ENCODE results near the gene TP73.

TP73 gene

GRCh38 chr1:3674100-3675094, 22.1 kb downstream of the TP73 start:
- intact Hi-C loops (cut with DNase I; ENCODE audit: low total_unique reads), result no loop called here
- peaks cover 0 to under 1% (median 0%) of the 10 kb centered on the region in 4 donors for H3K4me1 ChIP-seq
- TF ChIP-seq CTCF (IDR thresholded peaks at IDR 0.05), result no peak
- no peak for DNase-seq
- H3K9me3 ChIP-seq, result no peaks in the 10 kb centered on the region
- H3K4me3 ChIP-seq, result no peak overlapping the region
- peaks cover 0 to 65% of the 10 kb centered on the region in 2 donors for H3K27me3 ChIP-seq
- no peak overlapping the region for H3K27ac ChIP-seq
- no peaks in the 10 kb centered on the region for H3K36me3 ChIP-seq

- H3K27ac ChIP-seq, result no peak overlapping the region
- no peaks in the 10 kb centered on the region for H3K9me3 ChIP-seq
- no peaks in the 10 kb centered on the region for H3K36me3 ChIP-seq
- H3K4me3 ChIP-seq, result no peak overlapping the region
- no peak for DNase-seq
- H3K27me3 ChIP-seq, result peaks cover 0 to 59% of the 10 kb centered on the region in 2 donors
- TF ChIP-seq CTCF (IDR thresholded peaks at IDR 0.05), result no peak
- H3K4me1 ChIP-seq, result no peaks in the 10 kb centered on the region
- intact Hi-C loops (cut with DNase I; ENCODE audit: low total_unique reads), result no loop called here
These were observed 23.1 kb downstream of the TP73 start for GRCh38 chr1:3675436-3675835.

GRCh38 chr1:3676581-3677470, 24.5 kb downstream of the TP73 start:
- Histone ChIP-seq H3K27ac (no peak overlapping the region), H3K36me3 (no peaks in the 10 kb centered on the region), H3K9me3 (no peaks in the 10 kb centered on the region), H3K27me3 (peaks cover 0 to 56% of the 10 kb centered on the region in 2 donors), H3K4me3 (no peak overlapping the region), H3K4me1 (no peaks in the 10 kb centered on the region)
- TF ChIP-seq CTCF (IDR thresholded peaks at IDR 0.05), result no peak
- intact Hi-C loops (cut with DNase I; ENCODE audit: low total_unique reads), result no loop called here
- DNase-seq, result no peak

GRCh38 chr1:3677484-3677883, 25.2 kb downstream of the TP73 start:
- no peak overlapping the region for H3K4me3 ChIP-seq
- peaks cover 0 to 49% of the 10 kb centered on the region in 2 donors for H3K27me3 ChIP-seq
- DNase-seq, result no peak
- no peaks in the 10 kb centered on the region for H3K9me3 ChIP-seq
- TF ChIP-seq CTCF (IDR thresholded peaks at IDR 0.05), result no peak
- intact Hi-C loops (cut with DNase I; ENCODE audit: low total_unique reads), result no loop called here
- no peaks in the 10 kb centered on the region for H3K36me3 ChIP-seq
- H3K4me1 ChIP-seq, result no peaks in the 10 kb centered on the region
- no peak overlapping the region for H3K27ac ChIP-seq

GRCh38 chr1:3678361-3679097, 26.2 kb downstream of the TP73 start:
- intact Hi-C loops (cut with DNase I; ENCODE audit: low total_unique reads), result no loop called here
- no peak overlapping the region for H3K4me3 ChIP-seq

More at GRCh38 chr1:3678361-3679097, 26.2 kb downstream of the TP73 start:
- Histone ChIP-seq H3K9me3 (no peaks in the 10 kb centered on the region), H3K27ac (no peak overlapping the region), H3K4me1 (no peaks in the 10 kb centered on the region), H3K27me3 (peaks cover 0 to 39% of the 10 kb centered on the region in 2 donors), H3K36me3 (no peaks in the 10 kb centered on the region)
- no peak for DNase-seq
- TF ChIP-seq CTCF (IDR thresholded peaks at IDR 0.05), result no peak
